Heart left ventricle (tissue), 16 donors: ENCODE data around the gene GRM5. TPM values are rescaled to one million over a fixed set of nuclear protein-coding genes. Genes with fewer than 3 reads are reported as not detected.
"Not testable (repeated sequence)": the region's sequence is repeated elsewhere in the genome, so short reads cannot be mapped to it uniquely, and the experiment has no call there.

Experiments used
- ATAC-seq, 4 donors: fragments of 200-7000 bp; cut with Tn5 transposase; one replicate each; pipeline ENCODE4 v1.9.1; 2020 to 2022; ENCODE audit warnings: moderate library complexity in 4 of 4, mild to moderate bottlenecking in 3 of 4, moderate number of reproducible peaks in 1 of 4
- DNase-seq, 5 donors: peaks; one replicate each; pipeline ENCODE4 v3.0.0-alpha.2; 2020
- H3K27ac ChIP-seq, 12 donors: fragments of 200-600 bp; sonication (generic) in 4 of 12; one replicate each; pipeline versions ENCODE4 v1.5.0 to v1.8.0; 2016 to 2022; ENCODE audit warnings: mild to moderate bottlenecking in 2 of 12
- H3K27me3 ChIP-seq, 9 donors: fragments of 200-600 bp; sonication (generic) in 2 of 9; one replicate each; pipeline versions ENCODE4 v1.5.1 to v1.8.0; 2016 to 2022; ENCODE audit warnings: mild to moderate bottlenecking in 3 of 9
- H3K36me3 ChIP-seq, 9 donors: fragments of 200-600 bp; sonication (generic) in 2 of 9; one replicate each; pipeline versions ENCODE4 v1.5.0 to v1.8.0; 2018 to 2022; ENCODE audit warnings: mild to moderate bottlenecking in 2 of 9
- H3K4me1 ChIP-seq, 12 donors: fragments of 200-600 bp; sonication (generic) in 4 of 12; one replicate each; pipeline versions ENCODE4 v1.5.0 to v1.8.0; 2016 to 2022; ENCODE audit warnings: mild to moderate bottlenecking in 3 of 12
- H3K4me3 ChIP-seq, 12 donors: fragments of 200-600 bp; sonication (generic) in 4 of 12; one replicate each; pipeline versions ENCODE4 v1.5.0 to v1.8.0; 2017 to 2022; ENCODE audit warnings: mild to moderate bottlenecking in 9 of 12, moderate library complexity in 4 of 12
- H3K9me3 ChIP-seq, 12 donors: fragments of 200-600 bp; sonication (generic) in 4 of 12; one replicate each; pipeline versions ENCODE4 v1.5.0 to v1.8.0; 2016 to 2022; ENCODE audit warnings: mild to moderate bottlenecking in 1 of 12
- CTCF ChIP-seq, 12 donors: fragments of 200-600 bp; sonication (generic) in 4 of 12; IDR thresholded peaks; one replicate each; pipeline versions ENCODE4 v1.5.0 to v1.8.0; 2018 to 2022; ENCODE audit warnings: antibody characterized with exemption in 12 of 12, mild to moderate bottlenecking in 5 of 12
- POLR2A ChIP-seq, 2 donors: fragments of 450-650 bp; IDR thresholded peaks; one replicate each; pipeline ENCODE4 v1.6.1; 2017; ENCODE audit warnings: antibody characterized with exemption in 2 of 2, mild to moderate bottlenecking in 2 of 2, moderate library complexity in 2 of 2
- WGBS, 4 donors: extraction: QIAGEN DNeasy Blood & Tissue Kit in 2 of 4; methylation state at CpG; one replicate each; pipeline versions ENCODE4 v1.1.5 to v1.1.7; 2013 to 2018; 5-methylcytosine and 5-hydroxymethylcytosine counted together
- intact Hi-C, 10 donors: fragments of 100-400 bp; cut with DNase I; formaldehyde crosslinking; loops; one replicate each; pipeline versions ENCODE4 v1.11.1 to v1.14.2; 2022
- polyA plus RNA-seq, 2 donors: library from polyadenylated mRNA; stranded (reverse); fragments of 200-250 nt; gene quantifications; one replicate each; pipeline ENCODE4 v1.2.3, GENCODE V29; 2013
- total RNA-seq, 9 donors: library from RNA; depleted of rRNA in 2 of 9; stranded (reverse); fragments of >200 nt in 2 of 9; fragmentation: NEBNext Ultra II Directional in 3 of 9; extraction: Animal tissue kit (Norgen Biotek cat#: 25700) in 3 of 9; gene quantifications; one replicate each; pipeline versions ENCODE4 v1.1.0 to v1.2.4, GENCODE V29; 2016 to 2023
- donor health status: ischemic (EF 13 %, LVEDD 7.1; RV severe dilation, severe dysfunction).
- donor health status: healthy with polysubstance abuse.
- donor health status: DM: no; HTN: yes; CAD: no.
- donor health status: DM: no; HTN: no; CAD: no.
- donor health status: ischemic (EF 25% LVEDD 6.9; RV normal size, moderate dysfunction).
- donor health status: ischemic (EF 25% LVEDD 5.7; RV mildly dilated, moderate dysfunction).
- donor health status: healthy.
- donor health status: DM: yes; HTN: yes; CAD: no.
- donor health status: ischemic (EF 35%, LVEDD 5.7; RV mildly dilated, moderate dysfunction).
- donor health status: nonischemic (EF 11% LVEDD 7.7; RV severe dilation, severe dysfunction).
- donor health status: DM: yes; HTN: yes; CAD: no.
- donor health status: PGD.
- donor health status: ischemic (EF 29% LVEDD 5.4; RV normal size, mild dysfunction).
- donor health status: nonischemic (EF 23%, LVEDD 6.1; RV moderate dilation, normal function).

Gene GRM5
- total and polyA plus RNA-seq, 11 donors, result 0.01 to 0.09 (median 0.09) TPM; not detected in 8

- no peak for TF ChIP-seq CTCF (IDR thresholded peaks at IDR 0.05)
- no peak for TF ChIP-seq POLR2A (IDR thresholded peaks at IDR 0.05)
- ATAC-seq, result no peak
- H3K4me1 ChIP-seq, result no peaks in the 10 kb centered on the region
- peaks cover 0 to 8% (median 0%) of the 10 kb centered on the region in 12 donors for H3K9me3 ChIP-seq
- intact Hi-C loops, result no loop called here
- H3K27me3 ChIP-seq, result no peaks in the 10 kb centered on the region
- no peaks in the 10 kb centered on the region for H3K36me3 ChIP-seq
- 55 to 60% (median 59%) methylated on average over 2 of the region's 2 CpGs for WGBS, 4 donors
- DNase-seq, result no peak
- no peak overlapping the region for H3K27ac ChIP-seq
- H3K4me3 ChIP-seq, result no peak overlapping the region
Observed at GRCh38 chr11:89021339-89021738, 44.4 kb downstream of the GRM5 start.

- ATAC-seq, H3K4me3 ChIP-seq, H3K36me3 ChIP-seq, H3K27me3 ChIP-seq, DNase-seq, H3K9me3 ChIP-seq, intact Hi-C loops, H3K4me1 ChIP-seq, H3K27ac ChIP-seq: not testable (repeated sequence)
Observed at GRCh38 chr11:89019827-89020547, 45.8 kb downstream of the GRM5 start.

GRCh38 chr11:89016214-89016613 is 49.6 kb downstream of the GRM5 start:
- ATAC-seq (no peak), DNase-seq (no peak)
- no peak overlapping the region for H3K27ac ChIP-seq
- H3K36me3 ChIP-seq, result no peaks in the 10 kb centered on the region
- no peaks in the 10 kb centered on the region for H3K4me1 ChIP-seq
- no peak overlapping the region for H3K4me3 ChIP-seq
- intact Hi-C loops, result no loop called here
- no peaks in the 10 kb centered on the region for H3K9me3 ChIP-seq
- TF ChIP-seq CTCF (IDR thresholded peaks at IDR 0.05) (no peak), POLR2A (IDR thresholded peaks at IDR 0.05) (no peak)
- H3K27me3 ChIP-seq, result no peaks in the 10 kb centered on the region

- no peaks in the 10 kb centered on the region for H3K9me3 ChIP-seq
- DNase-seq, result no peak
- ATAC-seq, result no peak
- no peak overlapping the region for H3K4me3 ChIP-seq
- TF ChIP-seq POLR2A (IDR thresholded peaks at IDR 0.05) (no peak), CTCF (IDR thresholded peaks at IDR 0.05) (no peak)
- H3K4me1 ChIP-seq, result no peaks in the 10 kb centered on the region
- no peaks in the 10 kb centered on the region for H3K36me3 ChIP-seq
- intact Hi-C loops, result no loop called here
- no peak overlapping the region for H3K27ac ChIP-seq
- WGBS, 4 donors, result 0 to 40% (median 20%) methylated on average over 1 of the region's 1 CpG
- H3K27me3 ChIP-seq, result no peaks in the 10 kb centered on the region
Observed at GRCh38 chr11:89015614-89016013, 50.2 kb downstream of the GRM5 start.

GRCh38 chr11:89000852-89001251 is 64.9 kb downstream of the GRM5 start:
- H3K27ac ChIP-seq, ATAC-seq, H3K4me3 ChIP-seq, intact Hi-C loops, H3K27me3 ChIP-seq, DNase-seq, H3K9me3 ChIP-seq, H3K36me3 ChIP-seq, H3K4me1 ChIP-seq: not testable (repeated sequence)
